GM11168 (cell line): ENCODE data around the gene MADCAM1.

Experiments used
- in situ Hi-C: fragments of 300-500 bp; cut with MboI; formaldehyde crosslinking; loops from one replicate; pipeline ENCODE4 v1.12.0; 2022; ENCODE audit warnings: low sequenced_read_pairs; ENCODE audit not compliant: unreplicated experiment

MADCAM1 gene

DNA sequence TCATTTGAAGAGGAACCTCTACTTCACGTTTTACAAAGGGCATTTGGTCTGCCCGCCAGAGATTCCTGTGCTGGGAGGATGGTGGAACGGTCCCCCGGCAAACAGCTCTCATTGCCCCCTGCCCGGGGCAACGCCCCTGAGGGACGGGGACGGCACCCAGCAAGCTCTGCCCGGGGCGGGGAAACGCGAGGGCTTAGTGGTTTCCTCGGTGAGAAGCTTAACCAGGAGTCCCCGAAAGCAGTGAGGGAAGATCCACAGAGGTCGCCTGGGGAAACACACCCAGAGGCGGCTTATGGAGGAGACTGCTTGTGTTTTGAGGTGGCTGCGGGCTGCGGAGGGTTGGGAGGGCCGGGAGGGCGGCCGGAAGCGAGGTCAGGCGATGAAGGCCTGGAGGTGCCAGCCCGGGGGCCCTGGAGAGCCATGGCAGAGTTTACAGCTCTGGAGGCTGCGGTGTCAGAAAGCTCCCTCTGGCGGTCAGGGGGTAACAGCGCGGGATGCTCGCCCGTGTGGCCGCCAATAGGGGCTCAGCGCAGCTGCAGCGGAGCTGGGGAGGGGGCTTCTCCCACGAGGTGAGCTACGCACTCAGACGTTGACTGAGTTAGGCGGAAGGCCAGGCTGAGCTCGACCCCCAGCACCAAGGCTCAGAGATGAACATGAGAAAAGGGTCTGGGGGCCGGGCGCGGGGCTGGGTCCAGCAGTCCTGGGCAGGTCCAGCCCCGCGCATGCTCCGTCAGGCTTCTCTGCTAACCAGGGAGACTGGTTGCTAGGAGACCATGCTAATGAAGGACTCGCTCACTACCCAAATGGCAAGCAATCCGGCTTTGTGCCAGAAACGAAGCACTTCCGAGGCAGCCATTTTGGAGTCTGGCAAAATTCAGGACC lies 10.4 kb downstream of the MADCAM1 start:
- in situ Hi-C loops: no loop called here

DNA sequence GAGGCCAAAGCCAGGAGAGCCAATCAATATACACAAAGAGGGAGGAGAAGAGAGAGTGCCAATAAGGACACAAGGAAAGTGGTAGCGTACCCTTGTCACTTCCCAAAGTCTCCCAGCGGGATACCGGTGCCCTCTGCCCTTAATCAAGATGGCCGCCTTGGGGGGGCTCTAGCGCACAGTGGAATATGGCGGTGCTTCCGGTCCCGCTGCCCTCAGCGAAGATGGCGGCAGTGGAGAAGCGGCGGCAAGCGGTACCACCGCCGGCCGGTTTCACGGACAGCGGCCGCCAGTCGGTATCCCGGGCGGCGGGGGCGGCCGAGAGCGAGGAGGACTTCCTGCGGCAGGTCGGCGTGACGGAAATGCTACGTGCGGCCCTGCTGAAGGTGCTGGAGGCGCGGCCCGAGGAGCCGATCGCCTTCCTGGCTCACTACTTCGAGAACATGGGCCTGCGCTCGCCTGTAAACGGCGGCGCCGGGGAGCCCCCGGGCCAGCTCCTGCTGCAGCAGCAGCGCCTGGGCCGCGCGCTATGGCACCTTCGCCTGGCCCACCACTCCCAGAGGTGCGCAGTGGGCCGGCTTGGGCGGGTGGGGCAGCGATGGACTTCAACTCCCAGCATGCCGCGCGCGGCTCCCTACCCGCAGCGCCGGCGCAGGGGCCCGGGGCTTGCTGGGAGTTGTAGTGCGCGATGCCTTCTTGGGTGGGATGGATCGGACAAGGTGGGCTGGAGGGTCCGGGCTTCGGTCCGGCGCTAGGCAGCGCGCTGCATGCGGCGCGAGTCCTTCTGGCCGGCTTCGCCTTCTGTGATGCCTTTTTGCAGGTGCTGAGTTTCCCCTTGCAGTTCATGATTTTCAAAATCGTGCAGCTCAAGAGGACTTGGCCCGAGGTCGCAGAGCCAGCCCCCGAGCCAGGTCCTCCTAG lies 11.3 kb downstream of the MADCAM1 start, which contains the start of gene TPGS1:
Gene TPGS1, plus strand, starts transcription at position 212 of the 918 bp plus-strand sequence. Its CDS starts 10 bp downstream, at position 222.
- in situ Hi-C loops: no loop called here

DNA sequence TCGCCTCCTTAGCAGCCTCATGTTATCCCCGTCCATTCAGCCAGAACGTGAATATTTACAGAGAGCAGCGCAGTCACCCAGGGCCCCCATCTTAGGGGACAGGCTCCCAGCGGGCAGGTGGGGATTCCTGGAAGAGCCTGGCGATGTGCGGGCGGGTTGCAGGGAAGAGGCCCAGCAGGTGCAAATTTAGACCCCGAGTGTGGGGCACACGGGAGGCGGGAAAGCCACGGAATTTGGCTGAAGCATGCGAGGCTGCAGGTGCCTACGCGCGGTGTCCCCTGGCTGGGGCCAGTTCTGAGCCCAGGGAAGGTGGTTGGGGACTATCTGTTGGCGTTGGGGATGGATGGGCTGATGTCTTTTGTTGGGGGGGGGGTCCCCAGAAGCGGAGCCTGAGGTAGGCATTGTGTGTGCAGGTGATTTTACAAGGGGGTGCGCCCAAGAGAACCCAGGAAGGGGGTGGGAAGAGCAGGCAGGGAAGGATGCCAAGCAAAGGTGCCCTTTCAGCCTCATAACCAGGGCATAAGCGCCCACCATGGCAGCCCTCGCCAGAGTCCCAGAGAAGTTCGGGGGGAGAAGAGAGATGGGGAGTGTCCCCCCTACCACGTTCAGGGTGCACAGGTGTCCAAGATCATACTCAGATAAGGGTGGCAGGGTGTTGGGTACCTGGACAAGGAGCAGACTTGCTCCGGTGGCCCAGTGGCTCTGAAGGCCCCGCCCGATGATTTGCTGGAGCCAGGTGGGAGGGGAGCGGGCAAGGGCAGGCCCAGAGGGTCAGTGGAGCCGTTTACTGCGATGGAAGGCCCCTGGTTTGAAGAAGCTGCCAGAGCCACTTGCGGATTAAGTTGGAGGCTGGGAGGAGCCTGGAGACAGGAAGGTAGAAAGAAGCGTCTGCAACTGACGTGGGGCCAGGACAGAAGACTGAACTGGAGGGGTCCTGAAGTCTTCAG lies 12.2 kb downstream of the MADCAM1 start:
- in situ Hi-C loops: no loop called here

DNA sequence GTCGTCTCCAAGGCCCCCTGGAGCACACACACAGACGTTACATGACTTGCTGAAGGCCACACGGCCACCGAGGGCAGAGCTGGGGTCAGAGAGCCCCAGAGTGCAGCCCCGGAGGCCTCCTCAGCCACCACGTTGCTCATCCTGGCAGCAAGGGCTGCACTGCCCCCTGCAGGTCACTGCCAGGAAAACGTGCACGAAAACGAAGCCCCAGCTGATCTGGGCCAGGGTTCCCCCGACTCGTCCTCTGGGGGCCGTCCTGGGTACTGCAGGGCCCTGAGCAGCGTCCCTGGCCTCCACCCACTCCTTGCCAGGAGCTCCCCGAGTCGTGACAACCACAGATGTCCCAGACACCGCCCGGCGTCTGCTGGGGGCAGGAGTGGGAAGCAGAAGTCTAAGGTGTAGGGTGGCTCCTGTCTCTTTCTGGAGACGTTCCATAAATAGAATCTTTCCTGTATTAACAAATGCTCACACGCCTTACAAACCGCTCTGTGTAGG lies 14.4 kb downstream of the MADCAM1 start:
- in situ Hi-C loops: no loop called here

DNA sequence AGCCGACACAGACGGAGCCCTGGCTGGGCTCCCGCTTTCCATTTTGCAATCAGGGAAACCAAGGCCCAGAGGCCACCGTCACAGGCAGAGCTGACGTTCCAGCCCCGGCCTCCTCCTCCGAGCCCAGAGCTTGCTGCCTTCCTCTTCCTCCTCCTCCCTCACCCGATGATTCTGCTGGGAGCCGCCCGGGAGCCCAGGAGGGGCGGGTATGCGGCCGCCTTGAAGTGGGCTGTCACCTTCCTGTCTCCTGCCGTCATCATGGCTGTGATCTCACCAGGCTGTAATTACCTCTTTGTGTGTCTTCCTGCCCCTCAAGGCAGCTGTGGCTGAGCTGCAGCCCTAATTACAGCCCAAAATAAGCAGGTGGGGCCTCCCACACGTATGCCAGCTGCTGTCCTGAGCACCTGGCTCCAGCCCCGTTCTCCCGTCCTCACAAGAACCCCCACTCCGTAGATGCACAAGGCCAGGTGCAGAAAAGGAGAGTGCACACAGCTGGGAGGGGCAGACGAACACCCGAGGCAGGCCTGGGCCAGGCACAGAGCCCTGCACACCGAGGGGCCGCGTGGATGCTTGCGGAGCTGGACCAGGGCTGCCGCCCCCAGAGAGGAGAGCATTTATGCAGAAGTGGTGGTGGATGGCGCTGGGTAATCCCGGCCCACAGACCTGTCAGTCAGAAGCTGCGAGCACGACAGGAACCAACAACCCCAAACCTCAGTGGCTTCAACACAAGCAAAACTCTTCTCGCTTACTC lies 15.0 kb downstream of the MADCAM1 start:
- in situ Hi-C loops: no loop called here

DNA sequence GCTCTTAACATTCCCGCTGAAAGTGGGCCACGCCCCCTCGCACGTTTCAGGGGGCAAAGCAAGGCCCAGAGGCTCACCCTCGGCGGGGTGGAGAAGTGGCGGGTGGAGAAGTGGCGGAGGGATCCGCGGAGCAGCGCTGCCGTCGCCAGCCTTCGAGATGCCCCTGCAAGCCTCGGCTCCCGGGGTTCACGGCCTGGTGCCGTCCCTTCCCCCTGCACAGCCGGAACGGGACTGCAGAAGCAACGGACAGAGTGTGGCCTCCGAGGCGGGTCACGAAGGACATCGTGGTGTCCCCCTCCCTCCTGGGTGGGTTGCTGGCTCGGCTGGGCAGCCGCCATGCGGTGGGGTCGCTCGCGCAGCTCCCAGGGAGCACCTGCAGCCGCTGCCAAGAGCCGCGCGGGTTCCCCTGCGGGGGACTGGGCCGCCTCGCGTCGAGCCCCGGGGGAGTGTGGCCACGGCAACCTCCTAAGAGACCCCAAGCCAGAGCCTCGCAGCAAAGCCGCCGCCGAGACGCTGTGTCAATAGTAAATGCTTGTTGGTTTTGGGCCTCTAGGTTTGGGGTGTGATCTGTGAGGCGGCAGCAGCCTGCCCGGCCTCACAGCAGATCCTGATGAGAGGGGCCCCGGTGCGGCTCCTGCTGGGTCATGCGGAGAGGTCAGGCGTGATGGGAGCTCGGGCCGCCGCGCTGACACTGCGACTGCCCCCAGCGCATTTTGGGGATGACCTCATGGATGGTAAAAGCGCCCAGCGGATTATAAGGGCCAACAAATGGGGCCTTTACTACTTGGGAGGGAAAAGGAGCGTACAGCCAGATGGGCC lies 16.5 kb downstream of the MADCAM1 start:
- in situ Hi-C loops: no loop called here

DNA sequence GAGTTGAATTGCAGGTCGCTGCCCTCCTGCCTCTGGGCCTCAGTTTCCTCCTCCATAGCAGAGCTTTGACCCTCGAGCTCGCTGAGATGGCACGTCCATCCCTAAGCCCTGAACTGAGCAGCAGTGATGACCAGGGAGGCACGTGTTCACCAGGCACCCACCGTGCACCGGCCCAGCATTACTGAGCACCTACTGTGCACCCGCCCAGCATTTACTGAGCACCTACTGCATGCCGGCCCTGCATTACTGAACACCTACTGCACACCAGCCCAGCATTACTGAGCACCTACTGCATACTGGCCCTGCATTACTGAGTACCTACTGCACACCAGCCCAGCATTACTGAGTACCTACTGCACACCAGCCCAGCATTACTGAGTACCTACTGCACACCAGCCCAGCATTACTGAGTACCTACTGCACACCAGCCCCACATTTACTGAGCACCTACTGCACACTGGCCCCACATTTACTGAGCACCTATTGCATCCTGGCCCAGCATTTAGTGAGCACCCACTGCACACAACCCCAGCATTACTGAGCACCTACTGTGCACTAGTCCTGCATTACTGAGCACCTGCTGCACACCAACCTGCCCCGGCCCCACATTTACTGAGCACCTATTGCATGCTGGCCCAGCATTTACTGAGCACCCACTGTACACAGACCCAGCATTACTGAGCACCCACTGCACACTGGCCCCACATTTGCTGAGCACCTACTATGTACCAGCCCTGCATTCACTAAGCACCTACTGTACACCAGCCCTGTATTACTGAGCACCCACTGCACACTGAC lies 17.3 kb downstream of the MADCAM1 start:
- in situ Hi-C loops: no loop called here

DNA sequence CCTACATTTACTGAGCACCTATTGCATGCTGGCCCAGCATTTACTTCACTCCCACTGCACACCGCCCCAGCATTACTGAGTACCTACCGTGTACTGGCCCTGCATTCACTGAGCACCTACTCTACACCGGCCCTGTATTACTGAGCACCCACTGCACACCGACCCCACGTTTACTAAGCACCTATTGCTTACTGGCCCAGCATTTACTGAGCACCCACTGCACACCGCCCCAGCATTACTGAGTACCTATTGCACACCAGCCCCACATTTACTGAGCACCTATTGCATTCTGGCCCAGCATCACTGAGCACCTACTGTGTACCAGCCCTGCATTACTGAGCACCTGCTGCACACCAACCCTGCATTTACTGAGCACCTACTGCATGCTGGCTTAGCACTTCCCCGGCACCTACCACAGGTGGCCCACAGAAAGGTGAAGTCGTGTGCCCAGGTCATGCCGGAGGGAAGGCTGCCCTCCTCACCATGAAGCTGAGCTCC lies 17.9 kb downstream of the MADCAM1 start:
- in situ Hi-C loops: no loop called here

DNA sequence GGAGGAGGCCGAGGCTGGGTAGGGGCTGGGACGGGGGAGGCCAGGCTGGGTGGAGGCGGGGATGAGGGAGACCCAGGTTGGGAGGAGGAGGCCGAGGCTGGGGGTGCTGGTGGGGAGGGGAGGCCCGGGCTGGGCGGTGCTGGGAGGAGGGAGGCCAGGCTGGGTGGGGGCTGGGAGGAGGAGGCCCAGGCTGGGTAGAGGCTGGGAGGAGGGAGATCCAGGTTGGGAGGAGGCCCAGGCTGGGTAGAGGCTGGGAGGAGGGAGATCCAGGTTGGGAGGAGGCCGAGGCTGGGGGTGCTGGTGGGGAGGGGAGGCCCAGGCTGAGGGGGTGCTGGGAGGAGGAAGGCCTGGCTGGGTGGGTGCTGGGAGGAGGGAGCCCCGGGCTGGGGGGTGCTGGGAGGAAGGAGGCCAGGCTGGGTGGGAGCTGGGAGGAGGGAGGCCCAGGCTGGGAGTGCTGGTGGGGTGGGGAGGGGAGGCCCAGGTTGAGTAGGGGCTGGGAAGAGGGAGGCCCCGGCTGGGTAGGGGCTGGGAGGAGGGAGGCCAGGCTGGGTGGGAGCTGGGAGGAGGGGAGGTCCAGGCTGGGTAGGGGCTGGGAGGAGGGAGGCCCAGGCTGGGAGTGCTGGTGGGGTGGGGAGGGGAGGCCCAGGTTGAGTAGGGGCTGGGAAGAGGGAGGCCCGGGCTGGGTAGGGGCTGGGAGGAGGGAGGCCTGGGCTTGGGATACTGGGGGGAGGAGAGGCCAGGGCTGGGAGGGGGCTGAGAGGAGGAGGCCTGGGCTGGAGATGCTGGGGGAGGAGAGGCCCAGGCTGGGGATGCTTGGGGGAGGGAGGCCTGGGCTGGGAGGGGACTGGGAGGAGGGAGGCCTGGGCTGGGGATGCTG lies 21.7 kb downstream of the MADCAM1 start:
- in situ Hi-C loops: no loop called here

DNA sequence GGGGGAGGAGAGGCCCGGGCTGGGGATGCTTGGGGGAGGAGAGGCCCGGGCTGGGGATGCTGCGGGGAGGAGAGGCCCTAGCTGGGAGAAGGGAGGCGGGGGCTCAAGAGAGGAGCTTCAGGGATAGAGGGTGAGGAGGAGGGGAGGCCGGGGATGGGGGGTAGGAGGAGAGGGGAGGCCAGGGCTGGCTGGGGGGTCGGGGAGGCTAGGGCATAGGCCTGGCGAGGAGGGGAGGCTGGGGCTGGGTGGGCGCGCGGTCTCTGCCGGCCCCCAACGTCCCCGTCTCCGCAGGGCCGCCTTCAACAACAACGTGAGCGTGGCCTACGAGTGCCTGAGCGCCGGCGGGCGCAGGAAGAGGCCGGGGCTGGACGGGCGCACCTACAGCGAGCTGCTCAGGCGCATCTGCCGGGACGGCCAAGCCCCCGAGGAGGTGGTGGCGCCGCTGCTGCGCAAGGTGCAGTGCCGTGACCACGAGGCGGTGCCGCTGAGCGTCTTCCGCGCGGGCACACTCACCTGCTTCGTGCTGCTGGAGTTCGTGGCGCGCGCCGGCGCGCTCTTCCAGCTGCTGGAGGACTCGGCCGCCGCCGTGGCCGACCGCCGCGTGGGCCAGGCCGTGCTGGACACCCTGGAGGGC lies 22.4 kb downstream of the MADCAM1 start:
- in situ Hi-C loops: no loop called here

DNA sequence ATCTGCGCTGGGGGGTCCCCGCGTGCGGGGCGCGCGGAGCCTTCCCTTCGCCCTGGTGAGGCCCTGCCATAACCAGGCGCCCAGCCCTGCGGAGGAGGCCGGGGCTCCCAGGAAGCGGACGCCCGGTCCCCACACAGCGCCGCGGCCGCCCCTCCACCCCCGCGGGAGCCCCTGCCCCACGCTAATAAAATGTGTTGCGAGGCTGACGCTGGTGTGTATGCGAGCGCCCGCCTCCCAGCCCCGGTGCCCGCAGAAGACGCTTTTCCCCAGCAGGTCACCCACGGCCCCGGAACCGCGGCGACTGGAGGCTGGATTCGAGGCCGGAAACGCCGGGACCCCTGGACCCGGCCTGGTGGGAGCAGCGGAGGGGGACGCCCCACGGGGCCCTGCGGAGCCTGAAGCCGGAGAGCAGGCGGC lies 23.2 kb downstream of the MADCAM1 start:
- in situ Hi-C loops: no loop called here

DNA sequence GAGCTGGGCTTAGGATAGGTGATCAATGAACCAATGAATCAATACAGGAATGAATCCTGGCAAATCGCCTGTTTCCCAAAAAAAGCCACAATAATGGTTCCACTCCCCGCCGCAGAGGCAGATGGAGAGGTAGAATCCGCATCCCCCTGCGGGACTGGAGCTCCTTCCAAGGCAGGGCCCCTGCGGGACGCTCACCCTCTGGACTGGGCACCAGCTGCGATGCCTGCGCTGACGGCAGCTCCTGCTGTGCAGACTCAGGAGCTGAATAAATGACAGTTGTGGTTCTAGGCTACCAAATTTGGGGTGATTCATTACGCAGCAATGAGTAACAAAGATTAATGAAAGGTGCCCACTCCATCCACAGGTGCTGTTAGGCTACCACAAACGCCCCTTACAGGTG lies 26.4 kb downstream of the MADCAM1 start:
- in situ Hi-C loops: no loop called here

DNA sequence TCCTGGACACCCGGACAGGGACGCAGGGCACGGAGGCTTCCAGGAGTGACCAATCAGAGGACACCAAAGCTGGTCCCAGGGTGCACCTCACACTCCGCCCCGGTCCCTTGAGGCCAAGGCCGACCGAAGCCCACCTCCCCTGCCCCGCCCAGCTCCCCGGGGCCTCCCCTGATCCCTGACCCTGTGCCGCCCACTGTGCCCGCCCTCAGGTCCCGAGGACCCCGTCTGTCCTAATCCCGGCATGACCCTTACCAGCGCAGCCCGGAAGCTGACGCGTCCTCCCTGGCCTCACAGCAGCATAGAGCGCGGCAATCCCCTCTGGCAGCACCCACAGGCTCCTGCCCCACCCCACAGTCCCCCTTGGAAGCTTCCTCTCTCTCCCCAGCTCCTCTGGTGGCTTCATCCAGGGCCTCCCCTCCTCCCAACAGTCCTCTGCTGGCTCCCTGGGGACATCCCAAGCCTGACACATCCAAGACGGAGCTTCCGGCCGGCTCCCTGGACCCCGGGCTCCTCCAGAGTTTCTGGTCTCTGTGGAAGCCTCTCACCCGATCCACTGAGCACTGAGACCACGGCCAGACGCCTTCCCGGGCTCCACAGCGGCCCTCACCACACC lies 27.9 kb downstream of the MADCAM1 start:
- in situ Hi-C loops: no loop called here

DNA sequence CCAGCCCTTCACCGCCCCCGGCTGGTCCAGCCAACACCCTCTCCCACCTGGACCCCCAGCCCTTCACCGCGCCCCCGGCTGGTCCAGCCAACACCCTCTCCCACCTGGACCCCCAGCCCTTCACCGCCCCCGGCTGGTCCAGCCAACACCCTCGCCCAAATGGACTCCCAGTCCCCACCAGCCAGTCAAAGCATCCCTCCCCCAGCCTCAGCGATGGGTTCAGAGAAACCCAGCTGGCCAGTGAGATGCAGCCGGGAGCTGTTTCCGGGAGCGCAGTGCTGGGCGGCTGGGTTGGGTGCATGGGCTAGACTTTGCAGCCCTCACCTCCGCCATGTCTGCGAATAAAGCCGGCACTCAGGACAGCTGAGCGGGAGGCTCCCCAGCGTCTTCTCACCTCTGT lies 28.7 kb downstream of the MADCAM1 start:
- in situ Hi-C loops: no loop called here

DNA sequence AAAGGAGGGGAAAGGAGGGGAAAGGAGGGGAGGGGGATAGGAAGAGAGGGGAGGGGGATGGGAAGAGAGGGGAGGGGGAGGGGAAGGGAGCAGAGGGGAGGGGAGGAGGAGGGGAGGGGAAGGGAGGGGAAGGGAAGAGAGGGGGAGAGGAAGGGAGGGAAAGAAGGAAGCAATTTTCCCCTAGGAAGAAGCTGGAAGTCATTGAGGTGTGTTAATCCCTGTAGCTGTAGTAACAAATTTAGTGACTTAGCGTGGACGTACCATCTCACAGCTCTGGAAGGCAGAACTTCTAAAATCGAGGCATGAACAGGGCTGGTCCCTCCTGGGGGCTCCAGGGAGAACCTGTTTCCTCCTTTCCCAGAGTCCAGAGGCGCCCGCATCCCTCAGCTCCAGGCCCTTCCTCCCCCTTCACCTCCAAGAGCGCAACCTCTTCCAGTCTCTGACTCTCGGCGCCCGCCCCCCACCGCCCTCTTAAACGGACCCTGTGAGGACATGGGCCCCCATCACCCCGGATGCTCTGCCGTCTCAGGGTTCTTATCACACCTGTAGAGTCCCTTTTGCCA lies 29.7 kb downstream of the MADCAM1 start:
- in situ Hi-C loops: no loop called here
